Measurements from ENCODE around the gene LIX1L. TPM values are rescaled to one million over a fixed set of nuclear protein-coding genes. Genes with fewer than 3 reads are reported as not detected.

The LIX1L gene
- total and polyA plus RNA-seq, 3 experiments from 2014 or later, result 33.5 to 42.6 (median 41.8) TPM

- H3K27me3 ChIP-seq (ENCODE audit: insufficient read depth, low read length, poor library complexity, severe bottlenecking), result no peaks in the 10 kb centered on the region
- H3K27ac ChIP-seq (ENCODE audit: low read depth, low read length), result no peak overlapping the region
- H3K4me1 ChIP-seq (ENCODE audit: insufficient read depth, low read length), result peaks cover 32% of the 10 kb centered on the region
- POLR2A ChIA-PET, result no interaction called here
- peaks cover 9 to 20% (median 9%) of the 10 kb centered on the region in 3 donors for H3K36me3 Mint-ChIP-seq
- DNase-seq, result no peak
- no peaks in the 10 kb centered on the region for H3K36me3 ChIP-seq (ENCODE audit: insufficient read depth, low read length)
- H3K27ac Mint-ChIP-seq, result peak overlapping the region in 1 of 8 donors; percentile 42
- H3K4me1 Mint-ChIP-seq, result peaks cover 42 to 61% (median 51%) of the 10 kb centered on the region in 3 donors
- H3K4me3 ChIP-seq (ENCODE audit: low read length), result no peak overlapping the region
- CTCF ChIA-PET, result interaction anchor here (1.1 to 3.1 kb wide), 3 partner anchors 9 to 40 kb away, joined by 3 to 12 read pairs (median 6); partner anchors contain the start of genes LIX1L and RBM8A
- no peaks in the 10 kb centered on the region for H3K9me3 ChIP-seq (ENCODE audit: low read length)
- peak overlapping the region in 5 of 7 donors; percentile 2 to 82 (median 11) for H3K4me3 Mint-ChIP-seq
- peaks cover 0 to 4% (median 0%) of the 10 kb centered on the region in 5 donors for H3K9me3 Mint-ChIP-seq
- no peaks in the 10 kb centered on the region for H3K27me3 Mint-ChIP-seq
These were observed 9.5 kb upstream of the LIX1L start for GRCh38 chr1:145967288-145967687.

- Mint-ChIP-seq H3K4me3 (peak overlapping the region; percentile 93 to 98 (median 96)), H3K9me3 (peaks cover 0 to 4% (median 0%) of the 10 kb centered on the region in 5 donors), H3K27ac (peak overlapping the region; percentile 84 to 99 (median 96)), H3K36me3 (peaks cover 7 to 30% (median 9%) of the 10 kb centered on the region in 3 donors), H3K27me3 (no peaks in the 10 kb centered on the region), H3K4me1 (peaks cover 46 to 66% (median 47%) of the 10 kb centered on the region in 3 donors)
- DNase-seq, result no peak
- Histone ChIP-seq H3K4me1 (ENCODE audit: insufficient read depth, low read length) (peaks cover 37% of the 10 kb centered on the region), H3K27ac (ENCODE audit: low read depth, low read length) (peak overlapping the region; percentile 71), H3K27me3 (ENCODE audit: insufficient read depth, low read length, poor library complexity, severe bottlenecking) (no peaks in the 10 kb centered on the region), H3K9me3 (ENCODE audit: low read length) (no peaks in the 10 kb centered on the region), H3K36me3 (ENCODE audit: insufficient read depth, low read length) (no peaks in the 10 kb centered on the region), H3K4me3 (ENCODE audit: low read length) (peak overlapping the region; percentile 88)
- CTCF ChIA-PET, result interaction anchor here (0.6 to 4.9 kb wide), 14 partner anchors 8 to 119 kb away, joined by 3 to 77 read pairs (median 4); partner anchors contain the start of genes PEX11B and RBM8A
- POLR2A ChIA-PET, result interaction anchor here (0.6 to 2.4 kb wide), 14 partner anchors 9 to 106 kb away, joined by 3 to 34 read pairs (median 6); partner anchors contain the start of genes ANKRD35, PEX11B, PIAS3 and RBM8A
These were observed 7.4 kb upstream of the LIX1L start for GRCh38 chr1:145965119-145965744.

- CTCF ChIA-PET, result interaction anchor here (0.7 to 4.9 kb wide), 21 partner anchors 9 to 119 kb away, joined by 3 to 77 read pairs (median 4); partner anchors contain the start of genes NUDT17, PEX11B, PIAS3 and RBM8A
- Histone ChIP-seq H3K27me3 (ENCODE audit: insufficient read depth, low read length, poor library complexity, severe bottlenecking) (no peaks in the 10 kb centered on the region), H3K9me3 (ENCODE audit: low read length) (no peaks in the 10 kb centered on the region), H3K4me3 (ENCODE audit: low read length) (peak within 1 kb of the TSS; percentile 88), H3K4me1 (ENCODE audit: insufficient read depth, low read length) (peaks cover 44% of the 10 kb centered on the region), H3K36me3 (ENCODE audit: insufficient read depth, low read length) (no peaks in the 10 kb centered on the region), H3K27ac (ENCODE audit: low read depth, low read length) (peak within 1 kb of the TSS; percentile 71)
- H3K36me3 Mint-ChIP-seq, result peaks cover 6 to 30% (median 9%) of the 10 kb centered on the region in 3 donors
- H3K27ac Mint-ChIP-seq, result peak within 1 kb of the TSS; percentile 84 to 99 (median 96)
- DNase-seq, result peak; percentile 84 to 95 (median 90)
- peaks cover 0 to 1% of the 10 kb centered on the region in 2 donors for H3K27me3 Mint-ChIP-seq
- H3K4me3 Mint-ChIP-seq, result peak within 1 kb of the TSS; percentile 93 to 98 (median 96)
- POLR2A ChIA-PET, result interaction anchor here (0.6 to 2.4 kb wide), 21 partner anchors 8 to 317 kb away, joined by 3 to 34 read pairs (median 4); partner anchors contain the start of genes ANKRD35, NUDT17, PEX11B and PIAS3
- peaks cover 49 to 69% (median 50%) of the 10 kb centered on the region in 3 donors for H3K4me1 Mint-ChIP-seq
- peaks cover 0 to 4% (median 0%) of the 10 kb centered on the region in 5 donors for H3K9me3 Mint-ChIP-seq
These were observed 6.7 kb upstream of the LIX1L start, which contains the start of the genes ANKRD34A and POLR3GL for GRCh38 chr1:145964328-145965118. Gene ANKRD34A, minus strand, starts transcription at chr1:145964575. Its CDS starts 2,816 bp downstream, at chr1:145961759. Gene POLR3GL, plus strand, starts transcription at chr1:145964690. Its CDS starts 10,176 bp downstream, at chr1:145974866.

- Histone ChIP-seq H3K36me3 (ENCODE audit: insufficient read depth, low read length) (no peaks in the 10 kb centered on the region), H3K4me1 (ENCODE audit: insufficient read depth, low read length) (peaks cover 54% of the 10 kb centered on the region), H3K27me3 (ENCODE audit: insufficient read depth, low read length, poor library complexity, severe bottlenecking) (no peaks in the 10 kb centered on the region), H3K9me3 (ENCODE audit: low read length) (no peaks in the 10 kb centered on the region), H3K27ac (ENCODE audit: low read depth, low read length) (peak overlapping the region; percentile 71), H3K4me3 (ENCODE audit: low read length) (peak overlapping the region; percentile 88)
- Mint-ChIP-seq H3K9me3 (peaks cover 0 to 4% (median 0%) of the 10 kb centered on the region in 5 donors), H3K4me3 (peak overlapping the region; percentile 93 to 98 (median 96)), H3K4me1 (peaks cover 60 to 76% (median 60%) of the 10 kb centered on the region in 3 donors), H3K27ac (peak overlapping the region; percentile 89 to 99 (median 97)), H3K36me3 (peaks cover 6 to 28% (median 9%) of the 10 kb centered on the region in 3 donors), H3K27me3 (peaks cover 0 to 3% of the 10 kb centered on the region in 2 donors)
- no peak for DNase-seq
- ChIA-PET CTCF (interaction anchor here (0.9 to 4.9 kb wide), 15 partner anchors 10 to 118 kb away, joined by 3 to 77 read pairs (median 6); partner anchors contain the start of genes NUDT17, PEX11B, PIAS3 and RBM8A), POLR2A (interaction anchor here (0.6 to 2.4 kb wide), 20 partner anchors 7 to 315 kb away, joined by 3 to 34 read pairs (median 4); partner anchors contain the start of genes ANKRD35, NUDT17, PEX11B and PIAS3)
These were observed 5.6 kb upstream of the LIX1L start for GRCh38 chr1:145963265-145964019.

DNA sequence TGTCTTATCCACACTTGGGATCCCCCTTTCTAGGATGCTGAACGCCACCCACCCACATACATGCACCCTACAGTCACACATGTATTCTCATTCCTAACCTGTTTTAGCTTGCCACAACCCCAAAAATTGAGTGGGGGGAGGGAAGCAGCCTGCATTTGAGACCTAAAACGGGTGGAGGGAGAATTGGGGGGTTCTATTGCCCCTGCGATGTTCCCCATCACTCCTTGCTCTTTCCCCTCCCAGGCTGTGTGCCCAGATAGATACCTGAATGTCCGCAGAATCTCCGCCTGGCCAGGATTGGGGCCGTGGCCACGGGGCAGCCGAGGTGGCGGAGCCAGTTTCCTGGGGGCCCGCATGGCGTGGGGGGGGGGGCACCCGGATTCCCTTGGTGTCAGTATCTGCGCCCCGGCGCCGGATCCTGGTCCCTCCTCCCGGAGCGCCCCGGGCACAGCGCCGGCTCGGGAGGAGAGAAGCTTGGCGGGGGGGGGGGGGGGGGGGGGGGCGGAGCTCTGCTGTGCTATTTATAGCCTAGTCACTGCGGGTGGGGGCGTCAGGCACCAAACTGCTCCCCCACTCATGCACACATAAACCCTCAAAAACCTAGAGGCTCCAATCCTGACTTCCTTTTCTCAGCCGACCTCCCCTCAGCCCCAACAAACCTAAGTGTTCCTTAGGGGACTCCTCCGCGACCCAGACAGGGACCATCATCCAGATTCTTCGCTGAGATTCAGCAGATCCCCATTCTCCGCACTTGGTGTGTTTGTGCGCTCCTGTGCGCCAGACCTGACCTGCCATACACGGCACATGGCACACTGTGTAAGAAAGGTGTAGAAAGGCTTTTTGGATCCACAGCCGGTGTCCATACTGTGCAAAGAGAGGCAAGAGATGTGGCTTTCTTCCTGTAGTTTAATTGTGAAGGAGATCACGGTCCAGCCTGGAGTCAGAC lies 4.6 kb upstream of the LIX1L start:
- Histone ChIP-seq H3K27ac (ENCODE audit: low read depth, low read length) (no peak overlapping the region), H3K36me3 (ENCODE audit: insufficient read depth, low read length) (no peaks in the 10 kb centered on the region), H3K9me3 (ENCODE audit: low read length) (no peaks in the 10 kb centered on the region), H3K4me1 (ENCODE audit: insufficient read depth, low read length) (peaks cover 59% of the 10 kb centered on the region), H3K27me3 (ENCODE audit: insufficient read depth, low read length, poor library complexity, severe bottlenecking) (no peaks in the 10 kb centered on the region), H3K4me3 (ENCODE audit: low read length) (peak overlapping the region; percentile 93)
- peaks cover 0 to 3% of the 10 kb centered on the region in 2 donors for H3K27me3 Mint-ChIP-seq
- peak overlapping the region; percentile 87 to 98 (median 96) for H3K27ac Mint-ChIP-seq
- no peaks in the 10 kb centered on the region for H3K9me3 Mint-ChIP-seq
- peaks cover 58 to 75% (median 61%) of the 10 kb centered on the region in 3 donors for H3K4me1 Mint-ChIP-seq
- CTCF ChIA-PET, result interaction anchor here (0.7 to 4.9 kb wide), 9 partner anchors 13 to 117 kb away, joined by 3 to 77 read pairs (median 9); partner anchors contain the start of genes NUDT17, PIAS3 and RBM8A
- peak overlapping the region; percentile 94 to 99 (median 97) for H3K4me3 Mint-ChIP-seq
- DNase-seq, result peak in 3 of 5 donors; percentile 34 to 67 (median 41)
- POLR2A ChIA-PET, result interaction anchor here (0.6 to 1.9 kb wide), 9 partner anchors 15 to 104 kb away, joined by 3 to 11 read pairs (median 3); partner anchors contain the start of gene RBM8A
- peaks cover 0 to 24% (median 2%) of the 10 kb centered on the region in 3 donors for H3K36me3 Mint-ChIP-seq

- Mint-ChIP-seq H3K9me3 (no peaks in the 10 kb centered on the region), H3K4me3 (peak overlapping the region; percentile 92 to 99 (median 96)), H3K27me3 (peaks cover 0 to 3% of the 10 kb centered on the region in 2 donors), H3K27ac (peak overlapping the region; percentile 77 to 97 (median 86)), H3K4me1 (peaks cover 62 to 70% (median 63%) of the 10 kb centered on the region in 3 donors), H3K36me3 (peaks cover 0 to 26% (median 0%) of the 10 kb centered on the region in 3 donors)
- no peaks in the 10 kb centered on the region for H3K9me3 ChIP-seq (ENCODE audit: low read length)
- H3K4me1 ChIP-seq (ENCODE audit: insufficient read depth, low read length), result peaks cover 57% of the 10 kb centered on the region
- no peaks in the 10 kb centered on the region for H3K27me3 ChIP-seq (ENCODE audit: insufficient read depth, low read length, poor library complexity, severe bottlenecking)
- no peaks in the 10 kb centered on the region for H3K36me3 ChIP-seq (ENCODE audit: insufficient read depth, low read length)
- H3K27ac ChIP-seq (ENCODE audit: low read depth, low read length), result peak overlapping the region; percentile 40
- ChIA-PET CTCF (interaction anchor here (1.1 kb wide), 1 partner anchor 34 kb away, joined by 7 read pairs; the partner anchor contains the start of gene RBM8A), POLR2A (interaction anchor here (1.2 to 1.9 kb wide), 4 partner anchors 16 to 76 kb away, joined by 3 to 11 read pairs (median 4); partner anchors contain the start of gene RBM8A)
- peak overlapping the region; percentile 93 for H3K4me3 ChIP-seq (ENCODE audit: low read length)
- DNase-seq, result peak in 3 of 5 donors; percentile 37 to 69 (median 48)
These were observed 3.8 kb upstream of the LIX1L start for GRCh38 chr1:145961425-145962156.
